Stimulated activated CD8-positive, alpha-beta memory T cell treated with anti-CD3 and anti-CD28 coated beads, Interleukin-15, amount 100 ng/mL, for 1 hour (primary cell): ENCODE results near the gene DPEP2.
A peak's percentile ranks its signal among the peaks of the same experiment; 100 is the strongest.
"Not testable (repeated sequence)": the region's sequence is repeated elsewhere in the genome, so short reads cannot be mapped to it uniquely, and the experiment has no call there.

Source experiments
- DNase-seq: peaks from one replicate; pipeline ENCODE4 v3.0.0-alpha.2; 2020; ENCODE audit warnings: low read depth

The DPEP2 gene

DNA sequence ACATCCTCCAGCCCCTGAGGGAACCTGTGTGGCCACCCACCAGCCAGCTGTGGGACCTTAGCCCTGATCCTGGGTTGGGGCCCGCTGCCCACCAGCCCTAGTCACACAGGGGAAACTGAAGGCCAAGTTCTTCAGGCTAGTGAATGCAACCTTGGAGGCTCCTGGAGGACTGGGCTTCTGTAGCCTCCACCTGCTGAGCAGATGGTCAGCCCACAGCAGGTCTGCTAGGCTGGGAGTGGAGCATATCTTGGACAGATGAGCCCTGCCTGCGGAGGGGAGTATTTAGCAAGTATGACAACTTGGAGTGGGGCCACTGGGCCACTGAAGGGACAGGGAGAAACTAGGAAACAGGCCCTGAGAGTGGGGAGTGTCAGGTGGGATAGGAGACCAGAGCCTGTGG, 23.1 kb downstream of the DPEP2 start:
- no peak for DNase-seq

DNA sequence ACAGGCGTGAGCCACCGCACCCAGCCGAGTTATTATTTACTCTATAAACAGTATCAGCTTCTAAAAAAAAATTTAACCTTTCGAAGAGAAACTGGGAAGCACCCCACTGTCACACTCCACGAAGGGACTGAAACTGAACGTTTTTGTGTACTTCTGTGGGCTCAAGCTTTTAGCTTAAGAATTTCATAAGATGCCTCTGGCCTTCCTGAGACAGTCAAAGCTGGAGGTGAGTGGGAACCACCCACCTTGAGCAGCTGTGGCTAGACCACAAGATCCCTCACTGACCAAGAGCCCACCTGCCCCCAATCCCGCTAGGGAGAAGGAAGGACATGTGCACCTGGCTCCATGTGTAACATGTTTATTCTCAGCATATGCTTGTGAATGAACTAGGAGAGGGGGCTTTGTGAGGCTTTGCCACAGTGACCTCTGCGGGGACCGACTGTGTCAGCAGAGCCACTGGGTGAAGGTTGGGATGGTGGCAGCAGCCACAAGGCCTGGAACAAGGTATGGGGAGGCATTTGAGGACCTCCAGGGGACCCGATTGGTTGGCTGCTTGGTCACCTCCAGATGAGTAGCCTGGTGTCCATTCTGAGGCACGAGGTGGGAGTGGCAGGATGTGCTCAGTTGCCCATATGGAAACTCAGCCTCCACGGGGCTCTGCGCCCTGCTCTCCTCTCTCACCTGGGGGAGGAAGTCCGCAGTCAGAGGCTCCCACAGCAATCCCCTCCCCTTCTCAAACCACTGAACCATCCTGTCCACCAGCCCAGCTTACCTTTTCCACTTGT, 23.8 kb downstream of the DPEP2 start:
- DNase-seq, result no peak

DNA sequence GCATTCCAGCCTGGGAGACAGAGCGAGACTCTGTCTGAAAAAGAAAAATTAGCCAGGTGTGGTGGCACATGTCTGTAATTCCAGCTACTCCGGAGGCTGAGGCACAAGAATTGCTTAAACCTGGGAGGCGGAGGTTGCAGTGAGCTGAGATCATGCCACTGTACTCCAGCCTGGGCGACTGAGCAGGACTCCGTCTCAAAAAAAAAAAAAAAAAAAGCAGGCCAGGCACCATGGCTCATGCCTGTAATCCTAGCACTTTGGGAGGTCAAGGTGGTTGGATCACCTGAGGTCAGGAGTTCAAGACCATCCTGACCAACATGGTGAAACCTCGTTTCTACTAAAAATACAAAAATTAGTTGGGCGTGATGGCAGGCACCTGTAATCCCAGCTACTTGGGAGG, 27.0 kb downstream of the DPEP2 start:
- DNase-seq, result not testable (repeated sequence)

DNA sequence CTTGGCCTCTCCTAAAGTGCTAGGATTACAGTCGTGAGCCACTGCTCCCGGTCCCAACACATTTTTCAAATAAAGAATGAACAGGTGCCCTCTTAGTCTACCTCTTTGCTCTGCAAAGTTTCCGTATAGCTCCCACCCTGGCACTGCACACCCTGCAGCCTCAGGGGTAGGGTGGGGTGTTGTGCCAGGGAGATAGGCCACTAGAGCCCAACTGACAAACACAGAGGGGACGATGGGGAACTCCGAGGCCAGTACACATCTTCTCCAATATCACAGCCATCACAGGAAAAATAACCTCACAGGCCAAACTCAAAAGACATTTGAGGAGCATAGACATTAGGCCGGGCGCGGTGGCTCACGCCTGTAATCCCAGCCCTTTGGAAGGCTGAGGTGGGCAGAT, 28.2 kb downstream of the DPEP2 start:
- no peak for DNase-seq

DNA sequence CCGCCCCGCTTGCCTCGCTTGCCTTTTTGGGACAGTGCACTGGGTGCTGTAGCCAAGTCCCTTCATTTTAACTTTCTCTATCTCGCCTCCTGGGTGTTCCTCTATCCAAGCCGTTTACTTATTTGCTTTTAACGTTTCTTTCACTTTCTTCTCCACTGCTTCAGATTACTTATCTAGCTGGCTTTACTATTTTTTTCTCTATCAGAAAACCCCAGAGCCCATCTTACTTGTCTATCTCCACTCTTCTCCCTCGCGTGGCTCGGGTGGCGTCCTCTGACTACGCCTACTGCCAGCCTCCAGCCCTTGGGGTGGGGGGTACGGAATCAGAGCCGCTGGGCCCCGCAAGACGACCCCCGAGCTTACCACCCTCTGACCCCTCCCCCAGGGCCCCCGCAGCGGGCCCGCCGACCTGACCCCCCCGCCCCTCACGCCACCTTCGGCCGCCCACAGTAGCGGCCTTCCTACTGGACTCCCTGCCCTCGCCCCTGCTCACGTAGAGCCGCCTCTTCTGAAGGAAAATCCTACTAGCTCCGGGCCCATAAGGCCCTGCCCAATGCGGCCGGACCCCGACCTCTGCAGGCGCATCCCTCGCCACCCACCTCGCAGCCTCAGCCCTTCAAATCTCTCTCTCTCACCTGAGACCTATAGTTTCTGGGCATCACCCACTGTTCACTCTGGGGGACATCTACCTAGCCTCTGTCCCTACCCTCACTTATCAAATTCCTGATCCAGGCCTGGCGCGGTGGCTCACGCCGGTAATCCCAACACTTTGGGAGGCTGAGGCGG, 29.8 kb downstream of the DPEP2 start:
- DNase-seq, result no peak

DNA sequence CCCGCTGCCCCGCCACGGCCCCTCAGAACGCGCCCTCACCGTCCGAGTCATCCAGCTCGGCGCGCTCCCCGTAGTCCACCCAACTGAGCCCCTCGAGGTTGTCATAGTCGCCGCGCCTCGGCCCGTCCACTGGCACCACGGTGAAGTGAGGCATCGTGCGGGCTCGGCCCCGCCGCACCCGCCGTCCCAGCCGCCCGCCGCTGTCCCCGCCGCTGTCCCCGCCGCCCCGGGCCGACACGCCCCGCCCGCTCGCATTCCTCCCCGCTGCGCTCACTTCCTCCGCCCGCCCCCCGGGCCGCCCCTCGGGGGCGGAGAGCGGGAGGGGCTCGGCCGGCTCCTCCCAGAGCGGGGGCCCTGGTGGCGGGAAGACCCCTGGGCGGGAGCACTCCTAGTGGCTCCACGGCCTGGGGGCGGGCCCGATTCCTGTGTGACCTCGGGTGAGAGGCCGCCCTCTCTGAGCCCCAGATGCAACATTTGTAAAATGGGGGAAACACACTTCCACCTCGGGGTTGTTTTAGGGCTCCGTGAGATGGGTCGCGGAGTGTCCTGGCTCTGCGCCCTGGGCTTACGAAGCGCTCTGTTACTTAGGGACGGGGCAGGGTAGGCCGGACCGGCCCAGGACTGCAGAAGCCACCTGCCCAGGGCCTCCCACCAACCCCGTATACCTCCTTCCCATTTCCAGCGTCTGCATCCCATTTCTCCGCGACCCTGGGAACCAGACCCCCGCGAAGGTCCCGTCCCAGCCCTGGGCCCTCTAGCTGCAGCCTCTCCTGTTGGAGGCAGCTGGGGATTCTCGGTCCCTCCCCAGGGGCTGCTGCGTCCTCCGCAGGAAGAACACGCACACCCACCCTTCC, 30.7 kb downstream of the DPEP2 start, which contains the start of gene SLC12A4:
Gene SLC12A4 (minus strand): TSS at position 238 of the 854 bp plus-strand sequence. CDS start 84 bp downstream, at position 154.
- DNase-seq, result peak; percentile 58

DNA sequence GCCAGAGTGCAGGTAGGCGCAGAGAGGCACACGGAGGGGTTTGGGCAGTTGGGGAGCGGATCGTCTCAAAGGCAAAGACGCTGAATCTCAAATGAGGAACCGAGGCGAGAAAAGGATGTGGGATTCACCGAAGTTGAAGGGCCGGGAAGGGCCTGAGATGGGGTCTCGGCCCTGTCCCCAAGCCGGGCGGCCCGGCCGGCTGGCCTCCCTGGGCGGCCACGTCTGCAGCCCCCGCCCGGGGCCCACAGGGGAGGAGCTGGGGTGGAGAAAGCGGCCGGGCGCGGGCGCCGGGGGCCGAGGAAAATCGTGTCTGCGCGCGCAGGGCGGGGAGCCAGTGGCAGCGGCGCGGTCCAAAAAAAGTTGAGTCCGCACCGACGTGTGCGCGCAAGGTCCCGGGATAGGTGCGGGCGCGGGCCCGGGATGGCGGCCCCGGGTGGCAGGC, 31.3 kb downstream of the DPEP2 start:
- no peak for DNase-seq

DNA sequence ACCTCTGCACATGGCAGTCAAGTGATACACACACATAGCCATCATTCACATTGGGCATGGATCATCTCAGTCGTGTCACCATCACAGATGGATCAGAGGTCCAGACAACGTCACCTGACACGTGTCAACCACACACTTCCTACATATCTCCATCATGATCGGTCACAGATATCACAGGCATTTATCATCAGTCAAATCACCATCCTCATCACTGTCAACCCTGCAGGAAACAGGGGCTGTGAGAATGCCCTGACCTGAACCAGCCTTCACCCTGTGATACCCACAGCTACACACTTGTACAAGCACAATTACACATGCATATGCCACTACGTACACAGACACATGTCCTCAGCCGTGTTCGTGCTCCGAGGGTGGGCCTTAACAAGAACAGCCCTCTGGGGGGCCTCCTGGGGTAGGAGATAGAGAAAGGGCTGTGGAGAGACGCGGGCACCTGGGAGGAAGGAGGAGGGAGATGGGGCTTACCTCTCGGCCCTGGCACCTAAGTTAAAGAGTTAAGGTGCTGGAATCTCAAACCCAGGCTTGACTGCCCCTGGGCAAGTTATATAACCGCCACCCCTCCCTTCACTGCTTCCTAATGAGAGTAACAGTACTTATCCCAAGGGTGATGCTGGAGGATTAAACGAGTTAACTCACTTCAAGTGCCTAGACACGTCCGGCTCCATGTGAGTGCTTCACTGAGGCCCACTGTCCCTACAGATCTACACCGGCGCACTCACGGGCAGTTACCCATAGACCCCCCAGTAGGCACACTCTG, 31.9 kb downstream of the DPEP2 start:
- DNase-seq, result no peak

DNA sequence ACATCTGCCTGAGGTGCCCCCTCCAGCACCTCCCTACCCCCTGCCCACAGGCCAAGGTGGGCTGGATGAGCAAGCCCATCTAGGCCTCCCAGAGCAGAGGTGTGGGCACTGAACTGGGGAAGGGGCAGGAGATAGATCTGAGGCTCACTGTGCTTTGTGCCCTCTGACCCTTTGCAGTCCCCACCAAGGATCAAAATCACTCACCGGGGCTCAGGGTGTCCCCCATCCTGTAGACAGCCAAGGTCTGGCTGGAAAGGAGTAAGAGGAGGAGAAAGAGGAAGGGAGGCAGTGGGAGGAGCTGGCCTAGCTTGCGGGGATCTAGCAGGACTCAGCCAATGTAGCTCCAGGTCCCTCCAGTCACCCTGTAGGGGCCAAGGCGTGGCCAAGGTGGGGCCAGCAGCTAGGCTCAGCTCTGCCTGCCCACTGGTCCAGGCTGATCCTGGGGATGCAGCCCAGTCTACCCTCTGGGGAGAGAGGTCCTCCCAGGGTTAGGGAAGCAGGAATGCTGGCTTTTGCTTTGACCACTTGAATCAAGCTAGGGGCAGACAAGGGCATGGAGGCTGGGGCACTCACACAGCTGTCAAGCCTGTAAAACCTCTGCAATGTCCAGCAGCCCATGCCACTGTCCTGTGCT, 32.6 kb downstream of the DPEP2 start:
- no peak for DNase-seq

DNA sequence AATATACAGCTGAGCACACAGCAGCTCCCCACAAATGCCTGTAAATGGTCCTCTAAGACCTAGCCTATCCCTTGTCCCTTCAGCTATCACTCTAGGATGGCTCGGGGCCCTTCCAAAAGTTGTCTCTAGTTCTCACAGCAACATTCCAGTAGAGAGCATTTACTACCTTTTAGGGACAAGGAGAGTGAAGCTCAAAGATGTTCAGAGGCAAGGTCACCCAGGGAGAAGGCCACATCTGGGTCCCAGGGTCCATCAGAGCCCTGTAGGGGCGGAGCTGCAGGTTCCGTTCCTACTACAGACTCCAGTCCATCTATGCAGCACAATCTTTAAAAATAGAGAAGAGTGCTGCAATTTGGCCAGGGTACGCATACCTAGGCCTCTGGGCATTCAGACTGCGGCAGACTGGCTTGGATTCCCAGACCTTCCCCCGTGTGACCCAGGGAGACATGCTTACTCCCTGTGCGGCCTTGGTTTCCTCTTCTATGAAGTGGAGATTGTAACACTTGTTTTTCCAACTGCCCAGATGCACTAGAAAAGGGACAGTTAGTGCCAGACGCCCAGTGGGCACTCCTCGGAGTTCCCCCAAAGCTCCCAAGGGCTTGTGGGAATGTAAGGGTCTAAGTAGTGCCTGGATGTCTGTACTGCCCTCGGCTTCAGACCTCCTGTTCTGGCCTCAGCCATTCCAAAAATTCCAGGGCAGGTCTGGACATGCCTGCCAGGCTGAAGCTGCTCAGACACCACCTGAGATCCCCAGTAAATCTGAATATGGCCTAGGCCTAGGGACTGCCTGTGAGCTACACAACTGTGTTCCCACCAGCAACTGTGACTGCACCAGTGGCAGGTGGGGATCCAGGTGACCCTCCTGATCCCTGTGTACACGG, 33.4 kb downstream of the DPEP2 start:
- DNase-seq, result no peak

DNA sequence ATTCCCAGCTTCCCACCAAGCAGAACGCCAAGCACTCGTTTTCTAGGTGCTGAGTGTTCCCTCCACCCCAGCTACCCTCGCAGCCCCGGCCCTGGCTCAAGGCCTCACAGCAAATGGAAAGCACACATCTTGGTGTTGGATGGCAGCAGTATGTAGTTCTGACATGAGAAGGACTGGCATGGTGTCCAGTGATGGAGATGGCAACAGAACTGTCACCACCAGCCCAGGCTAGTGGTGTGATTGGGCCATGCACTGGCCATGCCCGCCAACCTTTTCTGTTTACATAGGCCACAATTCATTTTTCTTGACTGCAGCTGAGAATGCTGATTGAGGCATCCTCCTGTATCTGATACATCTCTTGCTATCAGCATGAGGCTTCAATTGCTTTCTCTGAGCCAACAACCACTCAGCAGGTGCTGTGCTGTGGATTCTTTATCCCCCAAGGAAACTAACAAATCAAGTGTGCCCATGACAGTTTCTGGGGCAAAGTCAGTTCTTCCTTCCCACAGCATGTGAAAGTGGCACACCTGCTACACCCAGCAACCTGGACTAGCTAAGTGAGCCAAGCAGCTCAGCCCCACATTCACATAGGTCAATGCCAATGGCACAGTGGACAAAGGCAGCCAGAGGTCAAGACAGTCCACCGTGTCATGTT, 34.7 kb downstream of the DPEP2 start:
- no peak for DNase-seq

DNA sequence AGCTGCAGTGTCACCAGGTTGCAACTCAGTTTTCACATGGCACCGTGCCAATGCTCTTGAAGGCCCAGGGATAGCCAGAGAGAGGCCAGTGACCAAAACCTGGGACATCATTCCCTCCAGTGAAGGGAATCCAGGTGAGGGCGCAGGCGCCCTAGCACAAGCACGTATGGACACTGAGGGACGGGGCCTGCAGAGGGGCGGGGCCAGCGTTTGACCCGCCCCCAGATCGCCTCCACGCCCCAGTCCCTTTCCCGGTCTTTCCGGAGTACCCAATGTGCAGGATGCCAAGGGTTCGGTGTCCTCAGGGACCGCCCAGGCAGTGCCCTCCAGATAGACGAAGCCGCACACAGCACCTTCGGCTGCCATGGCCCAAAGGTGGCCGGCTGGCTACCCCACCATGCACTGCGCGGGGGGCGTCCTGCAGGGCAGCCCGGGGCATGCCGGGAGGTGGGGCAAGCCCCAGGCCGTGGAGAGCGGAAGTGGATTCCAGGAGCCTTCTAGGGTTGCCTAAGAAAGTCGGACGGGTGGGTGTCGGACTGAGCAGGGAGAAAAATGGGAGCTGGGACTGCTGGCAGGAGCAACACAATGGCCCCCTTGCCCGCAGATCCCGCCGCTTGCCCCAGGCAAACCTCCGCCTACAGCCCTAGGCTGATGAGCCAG, 35.5 kb downstream of the DPEP2 start:
- DNase-seq, result no peak

DNA sequence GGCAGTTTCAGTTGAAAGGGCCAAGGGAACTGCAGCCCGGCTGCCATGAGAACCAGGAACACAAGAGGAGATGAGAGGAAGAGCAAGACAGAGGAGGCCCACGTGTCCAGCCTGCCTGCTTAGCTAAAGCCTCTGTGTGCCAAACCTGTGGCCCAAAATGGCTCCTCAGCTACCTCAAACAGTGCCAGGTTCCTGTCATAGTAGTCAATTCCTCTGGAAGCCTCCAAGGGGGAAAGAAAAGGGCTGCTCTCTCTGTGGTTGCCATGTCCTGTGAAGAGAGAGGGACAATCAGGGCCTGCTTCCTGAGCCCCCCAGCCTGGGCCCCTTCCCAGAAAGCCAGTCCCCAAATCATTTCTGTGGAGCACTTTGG, 36.0 kb downstream of the DPEP2 start:
- no peak for DNase-seq

DNA sequence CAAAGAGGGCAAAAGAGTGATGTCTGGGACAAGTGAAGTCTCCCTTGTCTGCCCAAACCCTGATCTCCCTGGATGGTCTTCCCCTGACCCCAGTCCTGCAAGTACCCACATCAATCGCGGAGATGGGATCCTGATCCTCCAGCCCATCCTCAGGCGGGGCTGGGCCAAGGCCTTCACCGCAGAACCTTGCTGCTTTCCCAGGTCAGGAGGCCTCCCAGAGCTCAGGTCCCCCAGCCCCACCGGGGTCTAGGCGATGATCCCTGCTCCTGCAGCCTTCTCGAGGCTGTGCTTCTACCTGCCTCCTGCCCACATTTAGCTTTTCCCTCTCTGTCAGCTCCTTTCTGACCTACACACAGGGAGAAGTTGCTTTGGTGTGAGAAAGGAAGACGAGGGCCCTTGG, 37.1 kb downstream of the DPEP2 start:
- DNase-seq, result no peak

DNA sequence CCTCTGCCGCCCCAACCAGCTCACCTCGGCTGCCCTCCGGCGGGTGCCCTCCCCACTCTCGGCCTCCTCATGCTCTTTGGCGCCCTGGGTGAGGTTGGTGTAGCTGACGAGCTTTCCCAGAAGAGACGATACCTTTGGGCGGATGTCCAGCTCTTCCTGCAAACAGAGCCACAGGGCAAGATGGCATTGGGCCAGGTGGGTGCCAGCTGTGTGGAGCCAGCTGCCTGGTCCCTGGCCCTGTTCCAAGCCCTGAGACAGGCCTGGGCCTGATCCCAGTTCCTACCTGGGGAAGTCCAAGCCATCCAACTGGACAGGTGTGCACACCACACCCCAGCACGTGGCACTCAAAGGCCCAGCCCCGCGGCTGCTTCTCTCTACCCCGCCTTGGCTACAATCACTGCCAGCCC, 37.7 kb downstream of the DPEP2 start:
- no peak for DNase-seq

DNA sequence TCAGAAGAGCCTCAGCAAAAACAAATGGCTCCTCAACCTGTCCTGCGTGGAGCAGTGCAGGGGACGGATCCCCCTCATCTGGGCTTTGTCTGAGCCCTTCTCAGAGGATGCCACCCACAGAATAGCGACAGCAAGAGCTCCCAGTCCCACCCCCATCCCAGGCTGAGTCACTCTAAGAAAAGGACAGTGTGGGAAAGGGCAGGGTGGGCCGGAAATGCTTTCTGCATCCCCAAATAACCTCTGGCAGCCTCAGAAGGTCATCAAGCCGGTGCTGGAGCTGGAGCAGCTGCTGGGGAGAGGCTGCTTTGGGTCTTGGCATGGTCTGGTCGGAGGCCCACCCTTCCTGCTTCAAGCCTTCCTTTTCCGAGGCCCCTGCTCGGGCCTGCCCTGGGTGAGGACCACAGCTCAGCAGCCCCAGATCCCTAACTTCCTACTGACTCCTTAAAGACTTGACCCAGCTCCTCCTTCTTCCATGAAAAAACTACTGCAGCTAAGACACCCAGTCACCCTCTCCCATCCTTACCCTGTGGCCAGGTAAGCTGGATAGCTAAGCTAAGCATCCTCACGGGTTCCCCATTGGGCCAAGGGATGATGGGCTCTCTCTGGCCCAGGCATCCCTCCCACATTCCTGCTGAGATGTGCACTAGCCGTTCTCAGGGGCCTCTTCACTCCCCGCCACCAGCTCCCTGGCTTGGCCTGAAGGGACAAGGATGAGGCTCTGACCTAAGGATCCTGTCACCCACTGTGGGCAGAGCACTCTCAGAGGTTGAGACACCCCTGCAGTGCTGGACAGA, 39.6 kb downstream of the DPEP2 start:
- DNase-seq, result no peak

DNA sequence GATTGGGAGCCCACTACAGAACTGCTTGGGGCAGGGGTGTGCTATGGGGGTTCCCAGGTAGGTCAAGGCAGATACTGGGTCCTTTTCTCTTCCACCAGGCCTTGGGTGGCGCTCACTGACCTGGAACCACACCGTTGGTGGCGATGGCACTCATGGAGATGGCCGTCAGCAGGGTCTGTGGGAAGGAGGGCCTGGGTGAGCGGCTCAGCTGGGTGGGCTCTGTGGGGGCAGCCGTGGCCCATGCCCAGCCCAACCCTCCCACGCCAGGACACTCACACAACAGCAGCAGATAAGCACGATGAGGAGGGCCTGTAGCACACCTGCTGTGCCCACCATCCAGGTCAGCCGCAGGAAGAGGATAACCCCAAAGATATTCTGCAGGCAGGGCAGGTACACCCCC, 41.7 kb downstream of the DPEP2 start:
- no peak for DNase-seq
